C4-2B (cell line): Measurements from ENCODE around the gene GP1BA.
A peak's percentile ranks its signal among the peaks of the same experiment; 100 is the strongest.

Experiments
- H3K27ac ChIP-seq: fragments of 450-650 bp; 2 replicates; pipeline ENCODE4 v1.5.1; 2017
- ZFX ChIP-seq: fragments of 450-650 bp; IDR thresholded peaks from 2 replicates; pipeline ENCODE4 v1.6.1; 2017
- TF ChIP-seq, protein P1 (sequence below): fragments of 450-650 bp; conservative IDR thresholded peaks from 2 replicates; pipeline ENCODE4 v1.5.1; 2017; ENCODE audit warnings: mild to moderate bottlenecking

GP1BA gene

GRCh38 chr17:4946312-4946976, 14.4 kb downstream of the GP1BA start:
- H3K27ac ChIP-seq: peak overlapping the region; percentile 100
- TF ChIP-seq, protein P1, sequence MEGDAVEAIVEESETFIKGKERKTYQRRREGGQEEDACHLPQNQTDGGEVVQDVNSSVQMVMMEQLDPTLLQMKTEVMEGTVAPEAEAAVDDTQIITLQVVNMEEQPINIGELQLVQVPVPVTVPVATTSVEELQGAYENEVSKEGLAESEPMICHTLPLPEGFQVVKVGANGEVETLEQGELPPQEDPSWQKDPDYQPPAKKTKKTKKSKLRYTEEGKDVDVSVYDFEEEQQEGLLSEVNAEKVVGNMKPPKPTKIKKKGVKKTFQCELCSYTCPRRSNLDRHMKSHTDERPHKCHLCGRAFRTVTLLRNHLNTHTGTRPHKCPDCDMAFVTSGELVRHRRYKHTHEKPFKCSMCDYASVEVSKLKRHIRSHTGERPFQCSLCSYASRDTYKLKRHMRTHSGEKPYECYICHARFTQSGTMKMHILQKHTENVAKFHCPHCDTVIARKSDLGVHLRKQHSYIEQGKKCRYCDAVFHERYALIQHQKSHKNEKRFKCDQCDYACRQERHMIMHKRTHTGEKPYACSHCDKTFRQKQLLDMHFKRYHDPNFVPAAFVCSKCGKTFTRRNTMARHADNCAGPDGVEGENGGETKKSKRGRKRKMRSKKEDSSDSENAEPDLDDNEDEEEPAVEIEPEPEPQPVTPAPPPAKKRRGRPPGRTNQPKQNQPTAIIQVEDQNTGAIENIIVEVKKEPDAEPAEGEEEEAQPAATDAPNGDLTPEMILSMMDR: no peak
- TF ChIP-seq ZFX: no peak

GRCh38 chr17:4947010-4947410, 14.9 kb downstream of the GP1BA start:
- no peak for TF ChIP-seq ZFX
- peak overlapping the region; percentile 100 for H3K27ac ChIP-seq

DNA sequence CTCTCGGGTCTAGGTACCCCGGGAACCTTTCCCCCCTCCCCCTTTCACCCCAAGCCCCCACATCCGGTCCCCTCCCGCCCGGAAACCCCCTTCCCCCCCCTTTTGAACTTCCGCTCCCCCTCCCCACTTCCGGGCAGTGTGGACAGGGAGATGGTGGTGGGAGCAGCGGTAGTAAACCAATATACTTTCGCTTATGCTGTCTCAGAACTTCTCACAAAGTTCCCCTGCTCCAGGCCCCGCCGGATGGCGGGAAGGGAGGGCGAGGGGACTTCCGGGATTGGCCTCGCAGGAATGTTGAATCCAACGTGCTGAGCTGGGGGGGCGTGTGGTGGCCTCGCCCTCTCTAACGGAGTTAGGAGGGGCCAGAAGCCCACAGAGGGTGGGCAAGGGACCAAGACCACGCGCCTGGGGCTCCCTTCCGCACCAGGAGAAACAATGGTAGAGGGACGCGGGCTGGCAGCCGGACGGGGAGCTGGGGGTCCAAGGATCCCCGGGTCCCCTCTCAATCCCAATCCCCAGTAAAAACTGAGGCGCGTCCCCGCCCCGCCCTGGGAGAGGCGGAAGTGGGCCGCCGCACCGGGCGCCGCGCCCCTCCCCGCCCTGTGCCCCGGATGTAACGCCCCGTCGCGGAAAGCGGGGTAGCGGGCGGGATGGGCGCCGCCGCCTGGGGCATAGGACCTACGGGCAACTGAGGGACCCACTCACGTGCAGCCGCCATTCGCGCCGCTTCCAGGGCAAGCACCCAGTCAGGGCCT, 15.5 kb downstream of the GP1BA start:
- peak overlapping the region; percentile 100 for H3K27ac ChIP-seq
- TF ChIP-seq, protein P1: no peak
- TF ChIP-seq ZFX: no peak; the same call in 1 of the 2 replicates

DNA sequence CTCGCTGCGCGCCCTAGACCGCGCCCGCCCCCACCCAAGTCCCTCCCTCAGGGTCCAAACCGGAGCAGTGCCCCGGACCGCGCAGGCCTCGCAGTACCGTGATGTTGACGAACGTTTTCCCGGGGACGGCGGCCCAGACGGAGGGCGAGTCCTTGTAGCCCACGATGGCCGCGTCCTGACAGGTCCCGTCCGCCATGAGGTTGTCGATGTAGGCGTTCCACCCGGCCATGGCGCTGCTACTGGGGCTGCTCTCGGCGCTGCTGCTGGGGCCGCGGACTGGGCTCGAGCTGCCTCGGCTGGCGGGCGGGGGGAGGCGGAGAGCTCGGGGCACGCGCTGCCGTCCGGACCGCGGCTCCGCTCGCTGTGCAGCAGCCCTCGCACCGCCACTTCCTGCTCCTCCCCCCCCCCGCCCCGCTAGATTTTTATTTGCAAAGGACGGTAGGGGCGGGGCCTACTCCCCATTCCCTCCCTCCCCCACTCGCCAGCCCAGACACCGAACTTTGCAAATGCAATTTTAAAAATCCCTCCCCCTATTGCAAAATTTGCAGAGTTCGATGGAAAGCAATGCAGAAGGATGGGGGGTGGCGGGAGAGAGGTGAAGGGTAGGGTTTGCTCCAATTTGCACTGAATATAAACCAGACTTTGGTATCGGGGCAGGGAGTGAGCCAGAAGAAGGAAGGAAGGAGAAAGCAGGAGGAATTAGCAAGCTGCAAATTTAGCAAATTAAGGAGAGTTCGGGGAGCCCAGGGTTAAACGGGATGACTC, 16.3 kb downstream of the GP1BA start, which contains the start of gene PFN1:
PFN1 (minus strand) TSS at position 365 of the 765 bp plus-strand sequence; CDS start at position 229, 136 bp downstream.
- TF ChIP-seq, protein P1: no peak
- TF ChIP-seq ZFX: peak; percentile 51; the same call in 1 of the 2 replicates
- peak within 1 kb of the TSS; percentile 100 for H3K27ac ChIP-seq

DNA sequence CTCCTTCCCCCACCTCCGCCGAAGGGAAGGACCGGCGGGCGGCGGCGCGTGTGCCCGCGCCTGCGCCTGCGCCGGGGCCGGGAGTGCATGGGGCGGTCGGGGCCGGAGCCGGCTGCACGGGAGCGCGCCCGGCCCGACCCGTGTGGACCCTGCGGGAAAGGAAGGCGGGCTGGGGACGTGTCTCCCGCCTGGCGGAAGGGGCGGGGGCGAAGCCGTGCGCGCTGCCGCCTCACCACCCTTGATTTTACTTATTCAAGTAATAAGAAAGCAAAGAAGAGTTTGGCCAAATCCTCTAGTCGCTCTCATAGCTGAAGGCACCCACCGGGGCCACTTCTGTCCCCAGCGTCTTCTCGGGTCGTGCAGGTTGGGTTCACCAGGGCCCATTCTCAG, 16.8 kb downstream of the GP1BA start:
- peak overlapping the region; percentile 100 for H3K27ac ChIP-seq
- TF ChIP-seq ZFX: no peak
- TF ChIP-seq, protein P1: no peak

DNA sequence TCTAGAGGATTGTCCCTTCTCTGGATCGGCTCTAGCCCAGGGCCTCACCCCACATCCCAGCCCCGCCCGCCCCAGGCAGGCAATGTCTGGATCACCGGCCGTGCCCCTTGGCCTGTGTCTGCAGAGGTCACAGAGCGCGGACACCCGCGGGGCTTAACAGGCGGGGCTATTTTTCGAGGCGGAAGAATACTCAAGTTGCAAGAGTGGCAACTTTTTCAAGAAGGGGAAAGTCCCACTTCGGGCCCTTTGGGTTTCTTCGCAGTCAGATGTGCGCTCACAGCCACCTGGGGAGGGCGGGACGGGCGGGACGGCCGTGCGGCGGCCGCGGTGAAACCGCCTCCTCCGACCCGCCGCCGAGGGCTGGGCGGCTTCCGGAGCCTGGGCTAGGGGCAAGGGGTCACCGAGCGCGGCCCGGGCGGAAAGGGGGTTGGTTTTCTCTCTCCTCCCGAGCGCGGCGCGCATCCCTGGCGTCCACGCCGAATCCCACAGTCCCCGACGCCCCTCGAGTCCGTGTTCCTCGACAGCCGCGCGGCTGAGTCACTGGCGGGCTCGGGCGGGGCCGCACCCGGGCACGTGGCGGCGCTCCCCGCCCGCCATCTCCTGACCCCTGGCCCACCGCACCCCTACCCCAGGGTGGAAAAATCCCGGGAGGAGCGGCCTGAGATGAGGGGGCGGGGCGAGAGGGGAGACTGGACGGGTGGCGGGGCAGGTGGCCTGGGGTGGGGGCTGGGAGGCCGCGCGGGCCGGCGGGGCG, 17.4 kb downstream of the GP1BA start:
- peak overlapping the region; percentile 100 for H3K27ac ChIP-seq
- no peak for TF ChIP-seq ZFX
- TF ChIP-seq, protein P1: no peak

GRCh38 chr17:4950075-4950745, 18.1 kb downstream of the GP1BA start:
- peak overlapping the region; percentile 100 for H3K27ac ChIP-seq
- TF ChIP-seq, protein P1: no peak
- TF ChIP-seq ZFX: peak; percentile 40; the same call in 1 of the 2 replicates
